MM.1S (cell line): ENCODE data around the gene ANKRD52.

Experiments used
- CTCF ChIP-seq: fragments of 300-600 bp; sonication (generic); IDR thresholded peaks from 2 replicates; pipeline ENCODE4 v1.5.1; 2016; ENCODE audit warnings: antibody characterized with exemption, low read length, mixed read lengths
- EZH2 ChIP-seq: fragments of 300-600 bp; sonication (generic); optimal IDR thresholded peaks from 2 replicates; pipeline ENCODE3; 2017; ENCODE audit warnings: low read depth, mild to moderate bottlenecking, antibody characterized with exemption, low read length, mixed read lengths
- EZH2phosphoT487 ChIP-seq: fragments of 300-600 bp; sonication (generic); IDR thresholded peaks from 2 replicates; pipeline ENCODE4 v1.6.1; 2018; ENCODE audit warnings: antibody characterized with exemption, low read length

DNA sequence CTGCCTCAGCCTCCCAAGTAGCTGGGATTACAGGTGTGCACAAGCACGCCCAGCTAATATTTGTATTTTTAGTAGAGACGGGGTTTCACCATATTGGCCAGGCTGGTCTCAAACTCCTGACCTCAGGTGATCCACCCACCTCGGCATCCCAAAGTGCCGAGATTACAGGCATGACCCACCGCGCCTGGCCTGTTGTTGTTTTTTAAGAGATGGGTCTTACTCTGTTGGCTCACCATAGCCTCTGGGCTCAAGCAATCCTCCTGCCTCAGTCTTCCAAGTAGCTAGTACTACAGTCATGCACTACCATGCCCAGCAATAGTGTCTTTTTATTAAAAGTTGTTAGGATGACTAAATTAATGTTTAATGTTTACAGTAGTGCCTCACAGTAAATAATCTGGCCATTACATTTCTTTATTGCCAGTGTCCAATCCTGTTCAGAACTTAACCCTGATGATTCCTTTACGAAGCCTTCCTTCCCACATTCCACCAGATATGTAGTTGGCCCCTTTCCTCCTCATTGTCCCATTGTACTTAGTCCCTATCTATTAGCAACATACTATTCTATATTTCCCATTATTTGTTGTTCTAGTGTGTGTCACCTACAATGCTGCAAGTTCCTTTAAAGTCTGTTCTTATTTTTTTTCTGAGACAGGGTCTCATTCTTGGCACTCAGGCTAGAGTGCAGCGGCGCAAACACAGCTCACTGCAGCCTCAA lies 60.1 kb downstream of the ANKRD52 start:
- TF ChIP-seq CTCF (no peak), EZH2phosphoT487 (no peak), EZH2 (no peak)
